ENCODE measurements around the gene MED13.
"Not testable (repeated sequence)": the region's sequence is repeated elsewhere in the genome, so short reads cannot be mapped to it uniquely, and the experiment has no call there.

Gene MED13

DNA sequence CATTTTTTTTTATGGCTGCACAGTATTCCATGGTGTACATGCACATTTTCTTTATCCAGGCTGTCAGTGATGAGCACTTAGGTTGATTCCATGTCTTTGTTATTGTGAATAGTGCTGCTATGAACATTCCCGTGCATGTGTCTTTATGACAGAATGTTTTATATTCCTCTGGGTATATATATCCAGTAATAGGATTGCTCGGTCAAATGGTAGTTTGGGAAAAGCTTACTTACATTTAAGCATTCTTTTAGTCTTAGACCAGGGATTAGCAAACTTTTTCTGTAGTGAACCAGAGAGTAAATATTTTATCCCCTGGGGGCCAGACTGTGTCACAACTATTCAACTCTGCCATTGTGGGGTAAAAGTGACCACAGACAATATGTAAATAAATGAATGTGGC lies 40.2 kb downstream of the MED13 start:
- TF ChIP-seq, protein P1, sequence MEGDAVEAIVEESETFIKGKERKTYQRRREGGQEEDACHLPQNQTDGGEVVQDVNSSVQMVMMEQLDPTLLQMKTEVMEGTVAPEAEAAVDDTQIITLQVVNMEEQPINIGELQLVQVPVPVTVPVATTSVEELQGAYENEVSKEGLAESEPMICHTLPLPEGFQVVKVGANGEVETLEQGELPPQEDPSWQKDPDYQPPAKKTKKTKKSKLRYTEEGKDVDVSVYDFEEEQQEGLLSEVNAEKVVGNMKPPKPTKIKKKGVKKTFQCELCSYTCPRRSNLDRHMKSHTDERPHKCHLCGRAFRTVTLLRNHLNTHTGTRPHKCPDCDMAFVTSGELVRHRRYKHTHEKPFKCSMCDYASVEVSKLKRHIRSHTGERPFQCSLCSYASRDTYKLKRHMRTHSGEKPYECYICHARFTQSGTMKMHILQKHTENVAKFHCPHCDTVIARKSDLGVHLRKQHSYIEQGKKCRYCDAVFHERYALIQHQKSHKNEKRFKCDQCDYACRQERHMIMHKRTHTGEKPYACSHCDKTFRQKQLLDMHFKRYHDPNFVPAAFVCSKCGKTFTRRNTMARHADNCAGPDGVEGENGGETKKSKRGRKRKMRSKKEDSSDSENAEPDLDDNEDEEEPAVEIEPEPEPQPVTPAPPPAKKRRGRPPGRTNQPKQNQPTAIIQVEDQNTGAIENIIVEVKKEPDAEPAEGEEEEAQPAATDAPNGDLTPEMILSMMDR (IDR thresholded peaks at IDR 0.05; ENCODE audit: control insufficient read depth, extremely low read depth, insufficient read depth), result no peak
- DNase-seq (ENCODE audit: low read depth), result no peak

DNA sequence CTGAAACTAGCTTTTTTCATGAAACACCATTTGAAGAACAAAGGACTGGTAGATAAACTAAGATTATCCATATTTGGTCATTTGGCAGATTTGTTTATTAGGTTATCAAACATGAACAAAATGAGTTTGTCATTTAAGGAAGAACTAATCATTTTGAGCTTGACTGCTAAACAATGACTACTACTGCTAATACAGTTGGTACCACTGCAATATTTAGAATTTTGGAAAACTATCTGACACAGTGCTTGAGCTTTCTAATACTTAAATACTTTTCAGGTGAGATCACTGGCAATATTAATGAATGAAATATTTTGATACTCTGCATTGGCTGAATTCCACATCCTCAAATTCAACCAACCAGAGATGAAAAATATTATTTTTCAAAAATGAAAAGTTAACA lies 47.2 kb downstream of the MED13 start:
- TF ChIP-seq, protein P1 (IDR thresholded peaks at IDR 0.05; ENCODE audit: control insufficient read depth, extremely low read depth, insufficient read depth), result no peak
- no peak for DNase-seq (ENCODE audit: low read depth)
- H3K4me3 ChIP-seq (ENCODE audit: low read depth, low read length), result no peak overlapping the region

More for the DNA sequence above, 40.2 kb downstream of the MED13 start:
- H3K4me3 ChIP-seq (ENCODE audit: low read depth, low read length), result no peak overlapping the region

DNA sequence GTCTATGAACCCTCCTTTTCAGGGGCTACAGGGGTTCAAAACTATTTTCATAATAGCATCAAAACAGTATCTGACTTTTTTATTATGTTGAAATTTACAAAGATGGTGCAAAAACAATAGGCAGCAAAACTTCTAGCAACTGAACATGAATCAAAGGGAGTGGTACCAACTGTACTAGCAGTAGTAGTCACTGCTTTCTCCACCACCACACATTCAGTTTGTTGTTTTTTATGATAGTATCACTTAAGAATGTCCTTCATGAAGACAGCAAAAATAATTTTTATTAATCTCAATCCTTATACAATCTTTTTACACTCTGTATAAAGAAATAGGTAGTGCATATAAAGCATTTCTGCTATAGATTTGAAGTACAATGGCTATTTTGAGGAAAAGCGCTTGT lies 47.6 kb downstream of the MED13 start:
- TF ChIP-seq, protein P1 (IDR thresholded peaks at IDR 0.05; ENCODE audit: control insufficient read depth, extremely low read depth, insufficient read depth), result no peak
- DNase-seq (ENCODE audit: low read depth), result no peak

DNA sequence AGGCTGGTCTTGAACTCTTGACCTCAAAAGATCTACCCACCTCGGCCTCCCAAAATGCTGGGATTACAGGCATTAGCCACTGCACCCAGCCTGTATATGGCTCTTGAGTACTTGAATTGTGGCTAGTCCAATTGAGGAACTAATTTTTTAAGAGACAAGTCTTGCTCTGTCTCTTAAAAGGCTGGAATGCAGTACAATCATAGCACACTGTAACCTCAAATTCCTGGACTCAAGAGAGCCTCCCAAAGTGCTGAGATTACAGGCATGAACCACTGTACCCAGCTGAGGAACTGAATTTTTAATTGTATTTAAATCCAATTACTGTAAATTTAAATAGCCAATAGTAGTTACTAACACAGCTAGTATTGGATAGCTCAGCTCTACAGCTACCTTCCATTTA lies 50.6 kb downstream of the MED13 start:
- DNase-seq (ENCODE audit: low read depth), result no peak
- no peak overlapping the region for H3K4me3 ChIP-seq (ENCODE audit: low read depth, low read length)
- TF ChIP-seq, protein P1 (IDR thresholded peaks at IDR 0.05; ENCODE audit: control insufficient read depth, extremely low read depth, insufficient read depth), result no peak

More for the DNA sequence above, 47.6 kb downstream of the MED13 start:
- H3K4me3 ChIP-seq (ENCODE audit: low read depth, low read length), result no peak overlapping the region

DNA sequence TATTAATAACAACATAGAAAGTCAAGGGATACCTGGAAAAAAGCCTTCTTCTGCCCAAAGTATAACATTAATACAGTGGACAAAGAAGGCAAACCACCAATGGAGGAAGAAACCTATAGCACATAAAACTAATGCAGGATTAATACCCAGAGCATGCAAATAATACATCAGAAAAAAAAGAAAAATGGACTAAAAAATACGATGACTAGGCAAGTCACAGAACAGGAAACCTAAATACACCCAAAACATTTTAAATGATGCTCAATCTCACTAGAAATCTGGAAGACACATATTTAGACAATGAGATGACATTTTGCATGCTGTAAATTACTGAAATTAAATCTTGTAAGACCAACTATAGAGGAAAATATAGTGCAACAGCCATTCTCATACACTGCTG lies 55.9 kb downstream of the MED13 start:
- no peak overlapping the region for H3K4me3 ChIP-seq (ENCODE audit: low read depth, low read length)
- DNase-seq (ENCODE audit: low read depth), result no peak
- TF ChIP-seq, protein P1 (IDR thresholded peaks at IDR 0.05; ENCODE audit: control insufficient read depth, extremely low read depth, insufficient read depth), result no peak

DNA sequence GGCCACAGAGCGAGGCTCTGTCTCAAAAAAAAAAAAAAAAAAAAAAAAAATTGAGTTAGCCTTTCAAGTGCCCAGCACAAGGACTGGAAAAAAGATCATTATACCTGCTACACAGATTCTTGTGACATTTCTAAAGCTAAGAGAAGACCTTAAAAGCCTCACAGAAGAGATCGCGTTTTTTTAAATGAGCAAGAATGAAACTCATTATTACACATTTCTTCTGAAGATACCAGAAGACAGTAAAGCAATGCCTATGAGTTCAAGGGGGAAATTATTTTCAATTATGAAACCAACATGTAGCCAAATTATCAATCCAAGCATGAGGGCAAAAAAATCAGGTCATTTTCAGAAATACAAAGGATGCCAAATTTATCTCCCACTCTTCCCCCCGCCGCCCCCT lies 56.8 kb downstream of the MED13 start:
- H3K4me3 ChIP-seq (ENCODE audit: low read depth, low read length), result no peak overlapping the region
- no peak for DNase-seq (ENCODE audit: low read depth)
- TF ChIP-seq, protein P1 (IDR thresholded peaks at IDR 0.05; ENCODE audit: control insufficient read depth, extremely low read depth, insufficient read depth), result no peak

DNA sequence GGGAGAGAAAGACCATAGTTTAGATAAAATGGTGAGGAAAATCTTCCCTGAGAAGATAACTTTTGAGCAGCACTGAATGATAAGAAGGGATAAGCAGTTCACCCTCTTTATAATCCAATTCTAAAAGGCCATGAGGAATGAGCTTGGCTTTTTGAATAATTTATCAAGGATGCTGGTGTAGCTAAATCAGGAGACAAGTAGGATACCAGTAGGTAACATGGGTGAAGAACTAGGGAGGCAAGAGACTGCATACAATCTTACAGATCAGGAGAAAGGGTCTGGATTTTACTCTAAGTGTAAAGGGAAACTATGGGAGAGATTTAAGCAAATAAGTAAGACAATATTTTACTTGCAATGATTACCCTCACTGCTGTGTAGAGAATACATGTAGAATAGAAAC lies 60.7 kb downstream of the MED13 start:
- no peak overlapping the region for H3K4me3 ChIP-seq (ENCODE audit: low read depth, low read length)
- TF ChIP-seq, protein P1 (IDR thresholded peaks at IDR 0.05; ENCODE audit: control insufficient read depth, extremely low read depth, insufficient read depth), result no peak
- DNase-seq (ENCODE audit: low read depth), result no peak

DNA sequence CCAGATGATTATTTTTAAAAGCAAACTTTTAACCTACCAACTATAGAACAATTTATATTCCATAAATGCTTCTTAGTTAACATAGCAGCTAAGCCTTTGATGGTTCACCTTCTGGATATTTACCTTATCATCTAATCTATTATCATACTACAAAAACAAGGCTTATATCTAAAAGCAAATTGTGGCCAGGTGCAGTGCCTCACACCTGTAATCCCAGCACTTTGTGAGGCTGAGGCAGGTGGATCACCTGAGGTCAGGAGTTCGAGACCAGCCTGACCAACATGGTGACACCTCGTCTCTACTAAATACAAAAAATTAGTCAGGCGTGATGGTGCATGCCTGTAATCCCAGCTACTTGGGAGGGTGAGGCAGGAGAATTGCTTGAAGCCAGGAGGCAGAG lies 61.9 kb downstream of the MED13 start:
- not testable (repeated sequence) for H3K4me3 ChIP-seq (ENCODE audit: low read depth, low read length); DNase-seq (ENCODE audit: low read depth)
